HepG2 (cell line): Measurements from ENCODE around the gene MTF2. TPM values are rescaled to one million over a fixed set of nuclear protein-coding genes. Genes with fewer than 3 reads are reported as not detected.

Source experiments
- polyA plus RNA-seq, 8 experiments: library from polyadenylated mRNA; depleted of rRNA in 3 of 8; stranded (reverse) in 7 of 8; unstranded in 1 of 8; fragments of >200 nt; fragmentation: Illumina TruSeq in 4 of 8; extraction: Trizol in 4 of 8; gene quantifications; 2 replicates each; pipeline versions ENCODE4 v1.2.1 to v1.2.3, GENCODE V29; 2011 to 2016; ENCODE audit warnings: low read depth in 4 of 8, missing spikeins in 1 of 8, mixed read lengths in 1 of 8; ENCODE audit not compliant: insufficient read depth in 1 of 8
- total RNA-seq, 5 experiments: library from RNA; depleted of rRNA; stranded (reverse); fragments of >200 nt; fragmentation: Illumina TruSeq; extraction: Trizol; gene quantifications; 2 replicates each; pipeline ENCODE4 v1.2.3, GENCODE V29; 2016; ENCODE audit warnings: low read depth in 1 of 5

MTF2 gene
- total and polyA plus RNA-seq, 2 of the 13 experiments (the other 11 are each of a cell fraction or from before 2014, with no cell fraction given): 48.7 to 53.9 TPM

Other genes starting within 250 kb of the MTF2 start
- 2,304 and 2,854 TPM in 2 replicates for gene RPL5, start 247.2 kb upstream of the MTF2 start, total RNA-seq (2016; rRNA removed; fragmentation: Illumina TruSeq; extraction: Trizol)
- 2,158 and 2,520 TPM in 2 replicates for gene RPL5, start 247.2 kb upstream of the MTF2 start, polyA plus RNA-seq (2011; rRNA removed)
- gene DIPK1A, start 117.8 kb upstream of the MTF2 start, total RNA-seq (2016; rRNA removed; fragmentation: Illumina TruSeq; extraction: Trizol): 7.7 and 8.4 TPM in 2 replicates
- gene DIPK1A, start 117.8 kb upstream of the MTF2 start, polyA plus RNA-seq (2011; rRNA removed): 7.0 and 8.4 TPM in 2 replicates
- 69.5 and 99.0 TPM in 2 replicates for gene TMED5, start 101.1 kb downstream of the MTF2 start, total RNA-seq (2016; rRNA removed; fragmentation: Illumina TruSeq; extraction: Trizol)
- 53.5 and 58.1 TPM in 2 replicates for gene TMED5, start 101.1 kb downstream of the MTF2 start, polyA plus RNA-seq (2011; rRNA removed)
- gene CCDC18, start 101.4 kb downstream of the MTF2 start, total RNA-seq (2016; rRNA removed; fragmentation: Illumina TruSeq; extraction: Trizol): 16.3 and 18.4 TPM in 2 replicates
- 1.4 and 1.9 TPM in 2 replicates for gene CCDC18, start 101.4 kb downstream of the MTF2 start, polyA plus RNA-seq (2011; rRNA removed)